ENCODE results near the gene PLA2G15.

PLA2G15 gene

DNA sequence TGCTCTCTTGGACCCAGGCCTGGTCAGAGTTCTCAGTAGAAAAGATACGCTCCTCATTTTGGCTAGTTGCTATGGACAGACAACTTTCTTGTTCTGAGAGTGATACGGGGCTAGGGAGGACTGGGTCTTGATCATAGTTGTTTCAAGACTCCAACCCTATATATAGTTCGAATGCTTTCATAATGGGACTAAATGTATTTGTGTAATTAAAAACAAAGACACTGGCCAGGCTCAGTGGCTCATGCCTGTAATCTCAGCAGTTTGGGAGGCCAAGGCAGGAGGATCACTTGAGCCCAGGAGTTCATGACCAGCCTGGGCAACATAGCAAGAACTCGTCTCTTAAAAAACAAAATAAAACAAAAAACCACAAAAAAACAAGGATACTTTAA, 36.9 kb downstream of the PLA2G15 start:
- TF ChIP-seq FOXP2 (optimal IDR thresholded peaks at IDR 0.05; ENCODE audit: borderline replicate concordance, extremely low read depth, extremely low read length, insufficient read depth) (no peak), POLR2AphosphoS5 (IDR thresholded peaks at IDR 0.05; ENCODE audit: low read depth, low read length) (no peak), SIN3A (IDR thresholded peaks at IDR 0.05; ENCODE audit: borderline replicate concordance, insufficient read depth, low read length) (no peak), REST (IDR thresholded peaks at IDR 0.05; ENCODE audit: insufficient read depth in 1 of 2, low read depth in 2 of 2, low read length in 2 of 2) (no peak), TAF1 (IDR thresholded peaks at IDR 0.05; ENCODE audit: borderline replicate concordance, insufficient read depth, low read length) (no peak)

GRCh38 chr16:68283346-68283745, 38.2 kb downstream of the PLA2G15 start:
- TF ChIP-seq SIN3A (IDR thresholded peaks at IDR 0.05; ENCODE audit: borderline replicate concordance, insufficient read depth, low read length), result no peak
- TF ChIP-seq POLR2AphosphoS5 (IDR thresholded peaks at IDR 0.05; ENCODE audit: low read depth, low read length), result no peak
- no peak for TF ChIP-seq REST (IDR thresholded peaks at IDR 0.05; ENCODE audit: insufficient read depth in 1 of 2, low read depth in 2 of 2, low read length in 2 of 2)
- TF ChIP-seq TAF1 (IDR thresholded peaks at IDR 0.05; ENCODE audit: borderline replicate concordance, insufficient read depth, low read length), result no peak
- no peak for TF ChIP-seq FOXP2 (optimal IDR thresholded peaks at IDR 0.05; ENCODE audit: borderline replicate concordance, extremely low read depth, extremely low read length, insufficient read depth)

DNA sequence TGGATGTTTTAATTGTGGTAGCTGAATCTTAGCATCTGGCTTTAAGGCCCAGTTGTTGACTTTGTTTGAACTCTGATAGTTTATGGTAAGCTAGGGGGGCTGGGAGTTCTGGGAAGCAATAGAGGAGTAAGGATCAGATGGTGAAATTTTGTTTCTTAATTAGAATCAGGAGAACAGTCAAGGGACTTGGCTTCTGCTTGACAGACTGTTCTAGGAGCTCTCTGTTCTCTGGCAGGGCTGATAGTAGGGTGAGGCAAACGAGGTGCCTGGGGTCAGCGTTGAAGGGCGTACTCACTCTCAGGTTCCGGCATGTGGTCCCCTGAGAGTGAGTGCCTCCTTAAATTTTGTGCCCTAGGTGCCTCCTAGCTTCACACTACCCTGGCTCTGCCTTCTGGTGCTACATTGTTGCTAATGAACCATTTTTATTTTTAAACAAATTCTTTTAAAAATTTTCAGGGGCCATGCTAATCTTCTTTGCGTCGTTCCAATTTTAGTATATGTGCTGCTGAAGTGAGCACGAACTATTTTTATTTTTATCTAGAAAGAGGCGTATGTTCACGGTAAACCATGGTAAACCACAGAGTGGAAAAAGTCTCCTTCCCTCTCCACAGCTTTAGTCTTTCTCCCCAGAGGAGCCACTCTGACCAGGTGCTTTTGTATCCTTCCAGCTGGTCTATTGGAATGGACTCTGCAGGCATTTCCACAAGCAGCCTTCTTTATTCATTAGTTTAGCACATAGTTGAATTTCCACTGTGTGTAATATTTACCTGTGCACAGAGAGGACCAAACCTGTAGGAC, 38.8 kb downstream of the PLA2G15 start:
- TF ChIP-seq REST (IDR thresholded peaks at IDR 0.05; ENCODE audit: insufficient read depth in 1 of 2, low read depth in 2 of 2, low read length in 2 of 2) (no peak), SIN3A (IDR thresholded peaks at IDR 0.05; ENCODE audit: borderline replicate concordance, insufficient read depth, low read length) (no peak), POLR2AphosphoS5 (IDR thresholded peaks at IDR 0.05; ENCODE audit: low read depth, low read length) (no peak), TAF1 (IDR thresholded peaks at IDR 0.05; ENCODE audit: borderline replicate concordance, insufficient read depth, low read length) (no peak), FOXP2 (optimal IDR thresholded peaks at IDR 0.05; ENCODE audit: borderline replicate concordance, extremely low read depth, extremely low read length, insufficient read depth) (no peak)

- TF ChIP-seq REST (IDR thresholded peaks at IDR 0.05; ENCODE audit: insufficient read depth in 1 of 2, low read depth in 2 of 2, low read length in 2 of 2) (no peak), TAF1 (IDR thresholded peaks at IDR 0.05; ENCODE audit: borderline replicate concordance, insufficient read depth, low read length) (no peak), SIN3A (IDR thresholded peaks at IDR 0.05; ENCODE audit: borderline replicate concordance, insufficient read depth, low read length) (no peak), POLR2AphosphoS5 (IDR thresholded peaks at IDR 0.05; ENCODE audit: low read depth, low read length) (no peak), FOXP2 (optimal IDR thresholded peaks at IDR 0.05; ENCODE audit: borderline replicate concordance, extremely low read depth, extremely low read length, insufficient read depth) (no peak)
Measured at GRCh38 chr16:68284847-68285246, 39.7 kb downstream of the PLA2G15 start.
